H1 (cell line): ENCODE data around the gene COL1A1. TPM values are rescaled to one million over a fixed set of nuclear protein-coding genes. Genes with fewer than 3 reads are reported as not detected.

ENCODE experiments used
- GABPA ChIP-seq: IDR thresholded peaks from 2 replicates; pipeline ENCODE4 v1.6.1; 2011; ENCODE audit warnings: mild to moderate bottlenecking, low read length, moderate library complexity, borderline replicate concordance; ENCODE audit not compliant: insufficient read depth
- polyA plus RNA-seq, 7 experiments: library from polyadenylated mRNA; depleted of rRNA in 3 of 7; stranded (reverse) in 5 of 7; unstranded in 2 of 7; fragments of >200 nt in 5 of 7; fragments of 200-250 nt in 2 of 7; gene quantifications; 1 replicate in 5 of 7; 2 replicates in 1 of 7; 4 replicates in 1 of 7; pipeline versions ENCODE4 v1.2.1 to v1.2.3, GENCODE V29; 2011 to 2013; ENCODE audit warnings: missing spikeins in 2 of 7, mixed read lengths in 2 of 7
- total RNA-seq: library from RNA; stranded (reverse); fragmentation: NEBNext Ultra II Directional; extraction: Animal tissue kit (Norgen Biotek cat#: 25700); gene quantifications from 2 replicates; pipeline ENCODE4 v1.2.1, GENCODE V29; 2021
- TF ChIP-seq, protein P1 (sequence below): IDR thresholded peaks from 2 replicates; pipeline ENCODE4 v1.6.1; 2012; ENCODE audit warnings: inconsistent platforms
- TF ChIP-seq, protein P2 (sequence below): IDR thresholded peaks from 2 replicates; pipeline ENCODE4 v1.6.1; 2012; ENCODE audit warnings: low read length, inconsistent platforms

Gene COL1A1
- total and polyA plus RNA-seq, 2 of the 8 experiments (the other 6 are each of a cell fraction or from before 2014, with no cell fraction given), result 14.1 to 80.4 TPM

DNA sequence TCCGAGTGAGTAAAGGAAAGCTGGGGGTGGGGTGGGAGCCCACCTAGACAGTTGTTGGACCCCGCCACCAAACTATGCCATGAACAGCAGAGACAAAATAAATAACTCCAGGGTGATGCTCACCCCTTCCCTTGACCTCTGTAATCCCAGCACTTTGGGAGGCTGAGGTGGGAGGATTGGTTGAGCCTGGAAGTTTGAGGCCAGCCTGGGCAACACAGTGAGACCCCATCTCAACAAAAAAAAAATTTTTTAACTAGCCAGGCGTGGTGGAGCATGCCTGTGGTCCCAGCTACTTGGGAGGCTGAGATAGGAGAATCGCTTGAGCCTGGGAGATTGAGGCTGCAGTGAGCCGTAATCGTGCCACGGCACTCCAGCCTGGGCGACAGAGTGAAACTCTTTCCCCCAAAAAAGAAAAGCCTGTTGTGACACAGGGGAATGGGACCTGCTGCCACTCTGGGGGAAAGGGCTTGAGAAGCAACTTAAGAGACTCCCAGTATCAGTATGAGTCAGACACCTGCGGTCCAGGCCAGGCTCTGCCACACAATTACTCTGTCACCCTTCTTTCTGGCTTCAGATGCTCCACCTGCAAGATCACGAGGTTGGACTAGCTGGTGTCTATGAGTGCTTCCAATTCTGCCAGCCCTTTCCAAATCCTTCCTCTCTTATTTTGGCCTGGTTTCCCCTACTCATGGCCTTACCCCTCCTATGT is 30.6 kb downstream of the COL1A1 start (continued):
- no peak for TF ChIP-seq GABPA
- TF ChIP-seq, protein P1, sequence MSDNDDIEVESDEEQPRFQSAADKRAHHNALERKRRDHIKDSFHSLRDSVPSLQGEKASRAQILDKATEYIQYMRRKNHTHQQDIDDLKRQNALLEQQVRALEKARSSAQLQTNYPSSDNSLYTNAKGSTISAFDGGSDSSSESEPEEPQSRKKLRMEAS, result no peak
- TF ChIP-seq, protein P2, sequence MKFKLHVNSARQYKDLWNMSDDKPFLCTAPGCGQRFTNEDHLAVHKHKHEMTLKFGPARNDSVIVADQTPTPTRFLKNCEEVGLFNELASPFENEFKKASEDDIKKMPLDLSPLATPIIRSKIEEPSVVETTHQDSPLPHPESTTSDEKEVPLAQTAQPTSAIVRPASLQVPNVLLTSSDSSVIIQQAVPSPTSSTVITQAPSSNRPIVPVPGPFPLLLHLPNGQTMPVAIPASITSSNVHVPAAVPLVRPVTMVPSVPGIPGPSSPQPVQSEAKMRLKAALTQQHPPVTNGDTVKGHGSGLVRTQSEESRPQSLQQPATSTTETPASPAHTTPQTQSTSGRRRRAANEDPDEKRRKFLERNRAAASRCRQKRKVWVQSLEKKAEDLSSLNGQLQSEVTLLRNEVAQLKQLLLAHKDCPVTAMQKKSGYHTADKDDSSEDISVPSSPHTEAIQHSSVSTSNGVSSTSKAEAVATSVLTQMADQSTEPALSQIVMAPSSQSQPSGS, result no peak
